Measurements from ENCODE around the gene VSNL1.
"Not testable (repeated sequence)": the region's sequence is repeated elsewhere in the genome, so short reads cannot be mapped to it uniquely, and the experiment has no call there.

VSNL1 gene

DNA sequence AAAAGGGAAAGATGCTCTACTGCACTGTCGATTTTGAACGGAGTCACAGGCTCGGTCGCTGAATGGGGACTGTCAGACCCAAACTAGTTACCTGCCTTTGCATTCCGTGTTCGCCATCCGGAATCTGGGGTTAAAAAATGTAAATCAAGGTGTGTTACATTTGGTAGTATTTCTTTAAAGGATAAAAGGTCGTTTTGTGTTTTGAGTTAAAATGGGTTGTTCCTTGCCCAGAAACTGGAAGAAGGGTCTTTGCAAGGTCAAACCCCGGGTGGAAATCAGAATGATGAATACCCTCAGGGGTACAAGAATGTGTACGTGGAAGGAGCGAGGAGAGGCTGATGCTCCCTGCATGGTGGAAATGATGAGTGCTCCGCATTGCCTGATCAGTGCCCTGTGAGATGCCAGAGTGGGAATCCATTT is 1.0 kb downstream of the VSNL1 start:
- no peak for DNase-seq (ENCODE audit: low read depth in 4 of 4, low spot score in 1 of 4)

DNA sequence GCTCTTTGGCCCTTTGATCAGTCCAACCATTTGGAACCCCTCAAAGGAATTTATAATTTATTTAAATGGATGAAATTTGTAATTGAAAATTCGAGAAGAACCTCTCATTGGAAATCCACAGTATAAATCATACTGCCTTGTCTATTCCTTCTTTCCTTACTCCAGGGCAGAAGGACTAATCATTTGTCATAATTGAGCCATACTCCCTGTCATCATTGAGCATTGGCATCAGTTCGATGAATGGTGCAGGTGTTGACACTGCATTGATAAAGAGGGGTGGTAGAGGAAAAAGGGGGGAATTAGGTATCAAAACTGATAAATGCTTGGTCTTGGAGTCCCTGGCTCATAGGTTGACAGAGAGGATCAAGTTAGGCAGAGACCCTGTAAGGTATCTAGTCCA is 2.0 kb downstream of the VSNL1 start:
- no peak for DNase-seq (ENCODE audit: low read depth in 4 of 4, low spot score in 1 of 4)

- no peak for DNase-seq (ENCODE audit: low read depth in 4 of 4, low spot score in 1 of 4)
Observed at GRCh38 chr2:17543131-17543660, 2.7 kb downstream of the VSNL1 start.

GRCh38 chr2:17543848-17544247 is 3.4 kb downstream of the VSNL1 start:
- no peak for DNase-seq (ENCODE audit: low read depth in 4 of 4, low spot score in 1 of 4)

GRCh38 chr2:17544256-17544655 is 3.8 kb downstream of the VSNL1 start:
- DNase-seq (ENCODE audit: low read depth in 4 of 4, low spot score in 1 of 4) = no peak

- no peak for DNase-seq (ENCODE audit: low read depth in 4 of 4, low spot score in 1 of 4)
Observed at GRCh38 chr2:17545680-17546613, 5.5 kb downstream of the VSNL1 start.

DNA sequence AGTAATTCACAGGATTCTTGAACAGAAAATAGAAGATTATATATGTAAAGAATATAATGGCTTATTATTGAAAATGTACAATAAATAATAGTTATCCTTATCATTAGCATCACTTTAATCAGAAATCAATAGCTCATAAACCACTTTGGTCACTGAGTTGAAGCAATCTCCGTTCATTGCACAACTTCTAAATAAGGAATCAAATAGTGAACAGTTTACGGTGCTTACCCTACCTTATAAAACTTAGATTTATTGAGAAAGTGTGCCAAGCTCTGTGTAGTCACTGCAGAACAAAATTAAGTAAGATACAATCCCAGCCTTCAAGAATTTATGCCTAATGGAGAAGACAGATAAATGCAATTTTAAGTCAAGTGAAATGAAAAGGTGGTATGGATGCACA is 6.7 kb downstream of the VSNL1 start:
- DNase-seq (ENCODE audit: low read depth in 4 of 4, low spot score in 1 of 4) = no peak

DNA sequence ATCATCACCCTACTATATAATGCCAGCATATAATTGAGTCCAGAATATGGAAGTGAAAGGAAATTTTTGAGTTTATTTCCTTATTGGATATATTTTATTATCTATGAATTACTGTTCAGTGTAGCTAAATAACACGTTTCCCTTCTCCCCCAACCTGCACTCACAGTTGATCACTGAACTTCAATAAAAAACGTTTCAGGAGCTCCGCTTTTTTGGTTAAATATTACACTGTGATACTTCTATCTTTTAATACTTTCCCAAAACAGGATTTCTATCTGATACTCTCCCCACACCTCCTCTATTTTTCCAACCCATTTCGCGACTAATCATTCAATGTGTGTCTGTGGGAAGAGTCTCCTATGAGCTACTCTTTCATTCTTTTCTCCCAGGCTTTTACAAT is 7.2 kb downstream of the VSNL1 start:
- no peak for DNase-seq (ENCODE audit: low read depth in 4 of 4, low spot score in 1 of 4)

GRCh38 chr2:17550907-17551306 is 10.4 kb downstream of the VSNL1 start:
- no peak for DNase-seq (ENCODE audit: low read depth in 4 of 4, low spot score in 1 of 4)

DNA sequence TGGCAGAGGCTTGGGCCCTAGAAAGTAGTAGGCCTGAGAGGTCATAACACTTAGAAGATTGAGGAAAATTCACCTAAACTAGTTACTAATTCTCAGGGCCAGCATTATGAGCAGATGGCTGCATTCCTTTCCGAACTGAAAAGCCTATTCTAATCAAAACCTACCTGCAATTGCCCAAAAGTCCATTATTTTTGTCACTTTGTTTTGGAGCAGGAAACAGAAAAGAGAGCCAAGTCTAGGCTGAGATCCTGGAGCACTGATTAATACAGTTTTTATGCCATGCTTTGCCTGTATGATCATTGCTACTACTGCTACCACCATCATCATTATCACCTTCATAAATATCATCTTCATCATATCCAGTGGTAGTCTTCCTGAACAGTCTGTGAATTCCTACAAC is 14.7 kb downstream of the VSNL1 start:
- DNase-seq (ENCODE audit: low read depth in 4 of 4, low spot score in 1 of 4) = no peak

- no peak for DNase-seq (ENCODE audit: low read depth in 4 of 4, low spot score in 1 of 4)
Observed at GRCh38 chr2:17557596-17557995, 17.1 kb downstream of the VSNL1 start.

- no peak for DNase-seq (ENCODE audit: low read depth in 4 of 4, low spot score in 1 of 4)
Observed at GRCh38 chr2:17558053-17558452, 17.6 kb downstream of the VSNL1 start.

DNA sequence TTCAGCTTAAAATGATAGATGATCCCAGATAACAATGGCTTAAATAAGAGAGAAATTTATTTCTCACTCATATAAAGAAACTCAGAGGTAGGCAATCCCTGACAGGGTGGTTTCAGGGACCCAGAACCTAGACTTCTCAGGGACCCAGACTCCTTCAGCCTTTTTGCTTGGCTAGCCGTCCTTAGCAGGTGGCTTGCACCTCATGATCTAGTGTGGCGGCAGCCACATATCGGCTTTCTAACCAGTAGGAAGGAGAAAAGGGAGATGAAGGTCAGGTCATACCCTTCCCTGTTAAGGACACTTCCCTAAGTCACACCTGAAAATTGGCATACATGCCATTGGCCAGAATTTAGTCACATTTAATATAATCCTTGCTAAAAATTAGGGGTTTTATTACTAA is 18.4 kb downstream of the VSNL1 start:
- DNase-seq (ENCODE audit: low read depth in 4 of 4, low spot score in 1 of 4) = no peak

DNA sequence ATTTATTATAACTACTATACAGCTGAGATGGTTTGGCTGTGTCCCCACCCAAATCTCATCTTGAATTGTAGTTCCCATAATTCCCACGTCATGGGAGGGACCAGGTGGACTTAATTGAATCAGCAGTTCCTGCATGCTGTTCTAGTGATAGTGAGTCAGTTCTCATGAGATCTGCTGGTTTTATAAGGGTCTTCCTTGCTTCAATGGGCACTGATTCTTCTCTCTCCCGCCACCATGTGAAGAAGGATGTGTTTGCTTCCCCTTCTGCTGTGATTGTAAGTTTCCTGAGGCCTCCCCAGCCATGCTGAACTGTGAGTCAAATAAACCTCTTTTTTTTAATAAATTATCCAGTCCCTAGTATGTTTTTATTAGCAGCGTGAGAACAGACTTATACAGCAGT is 25.2 kb downstream of the VSNL1 start:
- DNase-seq (ENCODE audit: low read depth in 4 of 4, low spot score in 1 of 4) = not testable (repeated sequence)

DNA sequence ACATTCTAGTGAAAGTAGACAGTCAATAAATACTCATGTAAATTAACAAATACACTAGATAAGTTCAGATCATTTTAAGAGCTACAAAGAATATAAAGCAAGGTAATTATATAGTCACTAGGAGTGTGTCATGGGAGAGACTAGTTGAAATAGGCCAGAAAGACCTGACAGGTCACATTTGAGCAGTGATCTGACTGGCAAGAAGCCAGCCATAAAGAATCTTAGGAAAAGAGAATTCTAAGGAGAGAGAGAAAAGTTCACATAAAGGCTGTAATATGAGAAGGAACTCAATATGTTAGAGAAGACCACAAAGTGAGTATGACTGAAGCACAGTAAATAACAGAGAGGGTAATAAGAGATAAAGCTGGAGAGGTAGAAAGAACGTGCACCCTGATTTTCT is 31.2 kb downstream of the VSNL1 start:
- DNase-seq (ENCODE audit: low read depth in 4 of 4, low spot score in 1 of 4) = no peak

DNA sequence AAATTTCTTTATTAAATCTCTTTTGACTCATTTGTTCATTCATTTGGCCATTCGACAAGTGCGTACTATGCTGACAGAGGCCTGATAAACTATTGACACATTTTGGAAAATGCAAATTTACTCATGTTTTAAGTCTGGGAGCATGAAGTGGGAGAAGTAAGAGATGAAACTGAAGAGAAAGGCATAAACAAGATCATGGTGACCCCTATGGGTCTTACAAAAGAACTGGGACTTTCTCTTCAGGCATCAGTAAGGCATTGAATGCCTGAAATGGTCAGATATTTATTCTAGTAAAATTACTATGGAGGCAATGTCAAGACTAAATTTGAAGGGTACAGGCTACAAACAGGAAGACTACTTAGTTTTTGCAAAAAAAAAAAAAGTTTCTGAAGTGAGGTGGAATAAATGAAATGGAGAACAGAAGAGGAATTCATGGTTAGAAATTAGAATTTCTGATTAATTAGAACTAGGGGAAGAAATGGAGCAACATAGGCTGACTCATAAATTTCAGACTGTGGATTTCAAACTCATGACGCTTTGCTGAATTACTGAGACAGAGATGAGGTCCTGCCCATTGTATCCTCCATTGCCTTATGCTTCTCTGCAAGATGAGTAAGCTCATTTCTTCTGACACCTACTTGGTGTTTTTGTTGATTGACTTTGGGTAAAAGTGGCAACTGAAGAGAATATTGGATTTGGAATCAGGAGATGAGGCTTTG is 32.7 kb downstream of the VSNL1 start:
- no peak for DNase-seq (ENCODE audit: low read depth in 4 of 4, low spot score in 1 of 4)

- DNase-seq (ENCODE audit: low read depth in 4 of 4, low spot score in 1 of 4) = no peak
Observed at GRCh38 chr2:17573804-17574175, 33.3 kb downstream of the VSNL1 start.

DNA sequence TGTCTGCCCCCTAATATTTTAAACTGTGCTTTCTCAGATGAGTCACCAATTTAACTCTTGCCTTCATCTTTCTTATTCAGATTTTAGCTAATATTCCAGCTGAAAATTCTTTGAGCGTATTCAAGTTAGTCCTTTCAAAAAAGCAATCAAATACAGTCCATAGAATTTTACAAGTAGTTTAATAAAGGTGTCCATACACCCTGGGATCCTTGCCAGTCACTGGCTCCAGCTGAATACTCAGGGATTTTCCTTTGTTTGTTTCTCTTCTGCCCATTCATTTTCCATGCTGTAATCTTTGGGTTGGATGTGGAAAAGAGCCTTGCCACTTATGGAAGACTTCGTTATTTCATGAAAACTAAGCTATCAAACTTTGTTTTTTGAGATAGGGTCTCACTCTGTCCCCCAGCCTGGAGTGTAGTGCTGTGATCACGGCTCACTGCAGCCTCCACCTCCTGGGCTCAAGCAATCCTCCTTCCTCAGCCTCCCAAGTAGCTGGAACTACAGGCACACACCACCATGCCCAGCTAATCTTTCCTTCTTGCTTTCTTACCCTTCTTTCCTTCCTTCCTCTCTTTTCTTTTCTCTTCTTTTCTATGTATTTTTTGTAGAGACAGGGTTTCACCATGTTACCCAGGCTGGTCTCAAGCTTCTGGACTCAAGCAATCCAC is 34.0 kb downstream of the VSNL1 start:
- no peak for DNase-seq (ENCODE audit: low read depth in 4 of 4, low spot score in 1 of 4)

DNA sequence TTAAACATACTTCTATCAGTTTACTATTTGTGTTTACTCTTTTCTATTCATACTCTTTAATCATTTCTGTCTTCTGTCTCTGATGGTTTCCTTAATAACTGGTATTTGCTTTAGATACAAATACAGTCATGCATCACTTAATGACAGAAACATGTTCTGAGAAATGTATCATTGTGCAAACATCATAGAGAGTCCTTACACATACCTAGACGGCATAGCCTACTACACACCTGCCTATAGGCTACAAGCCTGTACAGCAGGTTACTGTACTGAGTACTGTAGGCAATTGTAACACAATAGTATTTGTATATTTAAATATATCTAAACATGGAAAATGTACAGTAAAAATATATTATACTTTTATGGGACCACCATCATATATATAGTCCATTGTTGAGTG is 36.3 kb downstream of the VSNL1 start:
- DNase-seq (ENCODE audit: low read depth in 4 of 4, low spot score in 1 of 4) = no peak

DNA sequence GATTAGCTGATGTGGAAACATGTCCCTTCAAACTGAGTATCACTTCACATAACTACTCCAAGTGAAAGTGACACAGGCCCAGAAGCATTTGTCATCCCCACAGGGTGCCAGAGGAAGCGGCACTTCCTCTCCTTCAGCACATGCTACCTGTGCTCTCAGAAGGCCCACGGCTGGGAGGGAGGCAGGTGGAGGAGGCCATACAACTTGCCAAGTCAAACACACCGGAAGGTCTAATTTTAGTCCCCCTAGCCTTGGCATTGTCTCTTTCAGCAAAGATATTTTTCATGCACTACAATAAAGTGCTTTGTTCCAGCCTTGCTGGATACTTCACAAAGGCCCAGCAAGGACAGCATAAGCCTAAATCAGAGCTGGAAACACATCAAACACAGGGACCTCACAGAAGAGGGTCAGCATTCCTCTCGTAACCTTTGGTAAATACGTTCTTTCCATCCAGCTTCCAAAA is 38.0 kb downstream of the VSNL1 start:
- DNase-seq (ENCODE audit: low read depth in 4 of 4, low spot score in 1 of 4) = no peak

DNA sequence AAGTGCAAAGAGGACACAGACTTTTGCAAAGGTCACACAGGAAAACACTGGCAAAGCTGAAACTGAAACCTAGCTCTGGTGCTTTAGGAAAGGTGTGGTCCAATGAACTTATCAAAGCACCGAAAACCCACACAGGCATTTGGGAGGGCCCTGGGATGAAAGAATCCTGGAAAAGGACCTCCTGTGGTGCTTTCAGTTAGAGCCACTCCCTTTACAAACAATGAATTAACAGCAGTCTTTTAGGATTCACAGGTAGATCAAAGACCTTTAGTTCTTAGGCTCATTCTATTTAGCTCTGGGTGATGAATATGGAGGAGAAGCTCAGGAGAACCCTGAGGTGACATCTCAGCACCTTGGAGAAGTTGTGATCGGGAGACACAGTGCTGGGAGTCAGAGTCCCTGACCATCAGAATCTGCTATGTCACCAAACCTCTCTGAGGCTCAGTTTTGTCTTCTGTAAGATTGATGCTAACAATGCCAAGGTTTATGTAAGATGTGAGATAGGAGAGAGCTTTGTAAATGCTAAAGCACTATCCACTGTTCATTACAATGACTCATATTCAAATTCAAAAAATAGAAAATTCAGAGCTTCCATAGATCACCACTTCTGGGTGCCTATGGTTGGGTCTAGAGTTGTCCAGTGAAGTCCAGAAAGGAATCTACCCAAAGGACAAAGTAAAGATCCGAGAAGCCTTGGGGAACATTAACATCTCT is 39.3 kb downstream of the VSNL1 start:
- DNase-seq (ENCODE audit: low read depth in 4 of 4, low spot score in 1 of 4) = no peak
